Measurements from ENCODE around the gene SLCO2B1. TPM values are rescaled to one million over a fixed set of nuclear protein-coding genes. Genes with fewer than 3 reads are reported as not detected.

Gene SLCO2B1
- total RNA-seq, 1 experiment from 2014 or later, result not detected

GRCh38 chr11:75201771-75202170, 50.9 kb downstream of the SLCO2B1 start:
- H3K36me3 Mint-ChIP-seq (ENCODE audit: insufficient read depth, unreplicated experiment), result no peaks in the 10 kb centered on the region
- BruUV-seq (replicated peaks), result no TSS peak
- ChIA-PET CTCF (interaction anchor here (0.8 to 12.3 kb wide), 3 partner anchors 47 to 179 kb away, joined by 3 to 227 read pairs (median 12); no protein-coding TSS in a partner anchor), POLR2A (interaction anchor here (1.2 kb wide), 1 partner anchor 253 kb away, joined by 3 read pairs; the partner anchor contains the start of genes SPCS2 and XRRA1)
- TF ChIP-seq CTCF (IDR thresholded peaks at IDR 0.05; ENCODE audit: unreplicated experiment), result no peak
- peaks cover 5% of the 10 kb centered on the region for H3K4me1 Mint-ChIP-seq (ENCODE audit: insufficient read depth, unreplicated experiment)
- H3K27me3 Mint-ChIP-seq (ENCODE audit: insufficient read depth, unreplicated experiment), result peaks cover 32% of the 10 kb centered on the region
- DNase-seq (ENCODE audit: unreplicated experiment), result no peak
- H3K9me3 Mint-ChIP-seq (ENCODE audit: unreplicated experiment), result no peaks in the 10 kb centered on the region
- H3K4me3 Mint-ChIP-seq (ENCODE audit: unreplicated experiment), result no peak overlapping the region
- intact Hi-C loops (cut with micrococcal nuclease), result no loop called here
- no peak overlapping the region for H3K27ac Mint-ChIP-seq (ENCODE audit: low read depth, unreplicated experiment)

- TF ChIP-seq CTCF (IDR thresholded peaks at IDR 0.05; ENCODE audit: unreplicated experiment), result no peak
- intact Hi-C loops (cut with micrococcal nuclease), result no loop called here
- DNase-seq (ENCODE audit: unreplicated experiment), result no peak
- Mint-ChIP-seq H3K4me3 (ENCODE audit: unreplicated experiment) (no peak overlapping the region), H3K9me3 (ENCODE audit: unreplicated experiment) (no peaks in the 10 kb centered on the region), H3K4me1 (ENCODE audit: insufficient read depth, unreplicated experiment) (peaks cover 5% of the 10 kb centered on the region), H3K27ac (ENCODE audit: low read depth, unreplicated experiment) (no peak overlapping the region), H3K36me3 (ENCODE audit: insufficient read depth, unreplicated experiment) (no peaks in the 10 kb centered on the region), H3K27me3 (ENCODE audit: insufficient read depth, unreplicated experiment) (peaks cover 32% of the 10 kb centered on the region)
- no TSS peak for BruUV-seq (replicated peaks)
- ChIA-PET POLR2A (interaction anchor here (1.2 kb wide), 1 partner anchor 253 kb away, joined by 3 read pairs; the partner anchor contains the start of genes SPCS2 and XRRA1), CTCF (interaction anchor here (0.8 to 12.3 kb wide), 3 partner anchors 46 to 179 kb away, joined by 3 to 227 read pairs (median 12); no protein-coding TSS in a partner anchor)
Observed at GRCh38 chr11:75202195-75202594, 51.3 kb downstream of the SLCO2B1 start.

- no TSS peak for BruUV-seq (replicated peaks)
- H3K9me3 Mint-ChIP-seq (ENCODE audit: unreplicated experiment), result no peaks in the 10 kb centered on the region
- DNase-seq (ENCODE audit: unreplicated experiment), result no peak
- ChIA-PET CTCF (interaction anchor here (0.7 to 12.3 kb wide), 6 partner anchors 11 to 180 kb away, joined by 3 to 227 read pairs (median 10); no protein-coding TSS in a partner anchor), POLR2A (interaction anchor here (0.7 to 0.9 kb wide), 2 partner anchors 14 to 199 kb away, joined by 3 read pairs; no protein-coding TSS in a partner anchor)
- no peaks in the 10 kb centered on the region for H3K36me3 Mint-ChIP-seq (ENCODE audit: insufficient read depth, unreplicated experiment)
- peaks cover 5% of the 10 kb centered on the region for H3K4me1 Mint-ChIP-seq (ENCODE audit: insufficient read depth, unreplicated experiment)
- peaks cover 32% of the 10 kb centered on the region for H3K27me3 Mint-ChIP-seq (ENCODE audit: insufficient read depth, unreplicated experiment)
- H3K27ac Mint-ChIP-seq (ENCODE audit: low read depth, unreplicated experiment), result no peak overlapping the region
- no peak for TF ChIP-seq CTCF (IDR thresholded peaks at IDR 0.05; ENCODE audit: unreplicated experiment)
- no peak overlapping the region for H3K4me3 Mint-ChIP-seq (ENCODE audit: unreplicated experiment)
- intact Hi-C loops (cut with micrococcal nuclease), result no loop called here
Observed at GRCh38 chr11:75203138-75203537, 52.2 kb downstream of the SLCO2B1 start.

GRCh38 chr11:75203641-75204011, 52.7 kb downstream of the SLCO2B1 start:
- Mint-ChIP-seq H3K9me3 (ENCODE audit: unreplicated experiment) (no peaks in the 10 kb centered on the region), H3K36me3 (ENCODE audit: insufficient read depth, unreplicated experiment) (no peaks in the 10 kb centered on the region), H3K27me3 (ENCODE audit: insufficient read depth, unreplicated experiment) (peaks cover 32% of the 10 kb centered on the region), H3K27ac (ENCODE audit: low read depth, unreplicated experiment) (no peak overlapping the region), H3K4me1 (ENCODE audit: insufficient read depth, unreplicated experiment) (peaks cover 5% of the 10 kb centered on the region), H3K4me3 (ENCODE audit: unreplicated experiment) (no peak overlapping the region)
- no TSS peak for BruUV-seq (replicated peaks)
- intact Hi-C loops (cut with micrococcal nuclease), result no loop called here
- POLR2A ChIA-PET, result interaction anchor here (0.9 kb wide), 1 partner anchor 15 kb away, joined by 3 read pairs; no protein-coding TSS in a partner anchor
- TF ChIP-seq CTCF (IDR thresholded peaks at IDR 0.05; ENCODE audit: unreplicated experiment), result no peak
- CTCF ChIA-PET, result interaction anchor here (0.7 to 12.3 kb wide), 13 partner anchors 8 to 277 kb away, joined by 3 to 227 read pairs (median 10); no protein-coding TSS in a partner anchor
- DNase-seq (ENCODE audit: unreplicated experiment), result no peak

All from MCF 10A (cell line).